Measurements from ENCODE around the gene USP22.

DNA sequence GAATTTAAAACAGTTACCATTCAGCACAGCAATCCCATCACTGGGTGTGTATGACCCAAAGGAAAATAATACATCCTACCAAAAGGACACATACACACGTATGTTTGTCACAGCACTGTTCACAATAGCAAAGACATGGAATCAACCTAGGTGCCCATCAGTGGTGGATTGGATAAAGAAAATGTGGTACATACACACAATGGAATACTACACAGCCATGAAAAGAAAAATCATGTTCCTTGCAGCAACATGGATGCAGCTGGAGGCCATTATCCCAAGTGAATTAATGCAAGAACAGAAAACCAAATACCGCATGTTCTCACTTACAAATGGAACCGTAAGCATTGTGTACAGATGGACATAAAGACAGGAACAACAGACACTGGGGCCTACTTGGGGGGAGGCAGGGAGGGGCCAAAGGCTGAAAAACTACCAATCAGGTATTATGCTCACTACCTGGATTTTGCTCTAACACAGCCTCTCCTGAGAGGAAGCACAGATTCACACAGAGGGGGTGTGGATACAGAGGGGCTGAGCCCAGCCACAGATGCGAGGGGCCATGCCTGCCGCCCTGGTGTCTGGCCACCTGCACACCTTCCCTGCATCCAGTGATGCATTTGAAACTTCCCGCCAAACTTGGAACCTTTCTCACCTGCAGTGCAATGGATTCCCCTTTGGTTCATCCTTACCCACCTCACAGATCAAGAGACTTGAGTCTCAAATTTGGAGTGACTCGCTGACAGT, 55.9 kb downstream of the USP22 start:
- TF ChIP-seq EP300 (IDR thresholded peaks at IDR 0.05) (no peak), POLR2AphosphoS5 (IDR thresholded peaks at IDR 0.05) (no peak)
- TF ChIP-seq, protein P1, sequence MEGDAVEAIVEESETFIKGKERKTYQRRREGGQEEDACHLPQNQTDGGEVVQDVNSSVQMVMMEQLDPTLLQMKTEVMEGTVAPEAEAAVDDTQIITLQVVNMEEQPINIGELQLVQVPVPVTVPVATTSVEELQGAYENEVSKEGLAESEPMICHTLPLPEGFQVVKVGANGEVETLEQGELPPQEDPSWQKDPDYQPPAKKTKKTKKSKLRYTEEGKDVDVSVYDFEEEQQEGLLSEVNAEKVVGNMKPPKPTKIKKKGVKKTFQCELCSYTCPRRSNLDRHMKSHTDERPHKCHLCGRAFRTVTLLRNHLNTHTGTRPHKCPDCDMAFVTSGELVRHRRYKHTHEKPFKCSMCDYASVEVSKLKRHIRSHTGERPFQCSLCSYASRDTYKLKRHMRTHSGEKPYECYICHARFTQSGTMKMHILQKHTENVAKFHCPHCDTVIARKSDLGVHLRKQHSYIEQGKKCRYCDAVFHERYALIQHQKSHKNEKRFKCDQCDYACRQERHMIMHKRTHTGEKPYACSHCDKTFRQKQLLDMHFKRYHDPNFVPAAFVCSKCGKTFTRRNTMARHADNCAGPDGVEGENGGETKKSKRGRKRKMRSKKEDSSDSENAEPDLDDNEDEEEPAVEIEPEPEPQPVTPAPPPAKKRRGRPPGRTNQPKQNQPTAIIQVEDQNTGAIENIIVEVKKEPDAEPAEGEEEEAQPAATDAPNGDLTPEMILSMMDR (IDR thresholded peaks at IDR 0.05) = no peak

All from gastroesophageal sphincter (tissue), 3 donors.